HEK293 (cell line): ENCODE results near the gene CDPF1.

Source experiments
- BCL11A ChIP-seq: fragments of 450-650 bp; formaldehyde crosslinking; IDR thresholded peaks from 2 replicates; pipeline ENCODE4 v1.5.1; 2016; ENCODE audit warnings: low read depth, missing biosample characterization, missing genetic modification characterization
- ELK4 ChIP-seq: IDR thresholded peaks from 2 replicates; pipeline ENCODE4 v1.6.1; 2011; ENCODE audit warnings: mild to moderate bottlenecking, low read depth, low read length, borderline replicate concordance
- GLIS2 ChIP-seq: fragments of 450-650 bp; formaldehyde crosslinking; IDR thresholded peaks from 2 replicates; pipeline ENCODE4 v1.5.1; 2016; ENCODE audit warnings: missing biosample characterization, missing genetic modification characterization
- KLF10 ChIP-seq: fragments of 450-650 bp; IDR thresholded peaks from 2 replicates; pipeline ENCODE4 v1.5.1; 2018; ENCODE audit warnings: missing biosample characterization, mild to moderate bottlenecking, missing genetic modification characterization
- KLF16 ChIP-seq: fragments of 450-650 bp; formaldehyde crosslinking; IDR thresholded peaks from 2 replicates; pipeline ENCODE4 v1.5.1; 2017; ENCODE audit warnings: missing biosample characterization, missing genetic modification characterization
- PBX3 ChIP-seq: sonication (generic); formaldehyde crosslinking; IDR thresholded peaks from 2 replicates; pipeline ENCODE4 v1.8.1; 2022; ENCODE audit warnings: mild to moderate bottlenecking, moderate library complexity, missing genetic modification reagents
- WT1 ChIP-seq: fragments of 450-650 bp; formaldehyde crosslinking; IDR thresholded peaks from 2 replicates; pipeline ENCODE4 v1.5.1; 2016; ENCODE audit warnings: missing biosample characterization, missing genetic modification characterization
- ZBTB11 ChIP-seq: fragments of 450-650 bp; formaldehyde crosslinking; conservative IDR thresholded peaks from 2 replicates; pipeline ENCODE4 v1.5.1; 2016; ENCODE audit warnings: low read depth, missing biosample characterization, missing genetic modification characterization
- ZBTB20 ChIP-seq: fragments of 450-650 bp; formaldehyde crosslinking; IDR thresholded peaks from 2 replicates; pipeline ENCODE4 v1.5.1; 2016; ENCODE audit warnings: missing biosample characterization, missing genetic modification characterization
- ZBTB21 ChIP-seq: fragments of 450-650 bp; formaldehyde crosslinking; IDR thresholded peaks from 2 replicates; pipeline ENCODE4 v1.5.1; 2017; ENCODE audit warnings: missing biosample characterization, missing genetic modification characterization
- ZBTB48 ChIP-seq: fragments of 450-650 bp; formaldehyde crosslinking; IDR thresholded peaks from 2 replicates; pipeline ENCODE4 v1.5.1; 2016; ENCODE audit warnings: missing biosample characterization, missing genetic modification characterization
- ZBTB6 ChIP-seq: fragments of 450-650 bp; formaldehyde crosslinking; IDR thresholded peaks from 2 replicates; pipeline ENCODE4 v1.5.1; 2017; ENCODE audit warnings: missing biosample characterization, missing genetic modification characterization
- ZFP3 ChIP-seq: fragments of 450-650 bp; formaldehyde crosslinking; IDR thresholded peaks from 2 replicates; pipeline ENCODE4 v1.5.1; 2016; ENCODE audit warnings: low read depth, missing biosample characterization, missing genetic modification characterization
- ZFP37 ChIP-seq: fragments of 450-650 bp; formaldehyde crosslinking; IDR thresholded peaks from 2 replicates; pipeline ENCODE4 v1.5.1; 2016; ENCODE audit warnings: missing biosample characterization, missing genetic modification characterization
- ZNF211 ChIP-seq: fragments of 450-650 bp; formaldehyde crosslinking; IDR thresholded peaks from 2 replicates; pipeline ENCODE4 v1.5.1; 2016; ENCODE audit warnings: low read depth, missing biosample characterization, missing genetic modification characterization
- ZNF24 ChIP-seq: fragments of 450-650 bp; formaldehyde crosslinking; IDR thresholded peaks from 2 replicates; pipeline ENCODE4 v1.5.1; 2016; ENCODE audit warnings: missing biosample characterization, missing genetic modification characterization
- ZNF26 ChIP-seq: fragments of 450-650 bp; formaldehyde crosslinking; IDR thresholded peaks from 2 replicates; pipeline ENCODE4 v1.5.1; 2016; ENCODE audit warnings: missing biosample characterization, missing genetic modification characterization
- ZNF266 ChIP-seq: fragments of 450-650 bp; formaldehyde crosslinking; IDR thresholded peaks from 2 replicates; pipeline ENCODE4 v1.5.1; 2016; ENCODE audit warnings: missing biosample characterization, missing genetic modification characterization, low read depth
- ZNF311 ChIP-seq: fragments of 450-650 bp; formaldehyde crosslinking; IDR thresholded peaks from 2 replicates; pipeline ENCODE4 v1.5.1; 2017; ENCODE audit warnings: missing biosample characterization, missing genetic modification characterization, borderline replicate concordance
- ZNF549 ChIP-seq: fragments of 450-650 bp; IDR thresholded peaks from 2 replicates; pipeline ENCODE4 v1.5.1; 2018; ENCODE audit warnings: missing biosample characterization, missing genetic modification characterization, mild to moderate bottlenecking, inconsistent platforms, moderate library complexity
- ZNF555 ChIP-seq: fragments of 450-650 bp; formaldehyde crosslinking; conservative IDR thresholded peaks from 2 replicates; pipeline ENCODE4 v1.5.1; 2017; ENCODE audit warnings: missing biosample characterization, mild to moderate bottlenecking, missing genetic modification characterization, inconsistent platforms
- ZNF580 ChIP-seq: fragments of 450-650 bp; formaldehyde crosslinking; IDR thresholded peaks from 2 replicates; pipeline ENCODE4 v1.5.1; 2016; ENCODE audit warnings: missing biosample characterization, missing genetic modification characterization
- ZNF596 ChIP-seq: fragments of 450-650 bp; IDR thresholded peaks from 2 replicates; pipeline ENCODE4 v1.5.0; 2018; ENCODE audit warnings: missing biosample characterization, mild to moderate bottlenecking, missing genetic modification characterization, moderate library complexity
- ZNF621 ChIP-seq: fragments of 450-650 bp; formaldehyde crosslinking; IDR thresholded peaks from 2 replicates; pipeline ENCODE4 v1.5.1; 2017; ENCODE audit warnings: missing biosample characterization, missing genetic modification characterization
- ZNF704 ChIP-seq: fragments of 450-650 bp; formaldehyde crosslinking; IDR thresholded peaks from 2 replicates; pipeline ENCODE4 v1.5.1; 2016; ENCODE audit warnings: missing biosample characterization, missing genetic modification characterization
- ZNF707 ChIP-seq: fragments of 450-650 bp; formaldehyde crosslinking; IDR thresholded peaks from 2 replicates; pipeline ENCODE4 v1.5.1; 2016; ENCODE audit warnings: missing biosample characterization, missing genetic modification characterization
- ZNF776 ChIP-seq: fragments of 450-650 bp; formaldehyde crosslinking; IDR thresholded peaks from 2 replicates; pipeline ENCODE4 v1.5.0; 2017; ENCODE audit warnings: missing biosample characterization, missing genetic modification characterization, borderline replicate concordance
- ZNF791 ChIP-seq: fragments of 450-650 bp; formaldehyde crosslinking; IDR thresholded peaks from 2 replicates; pipeline ENCODE4 v1.5.1; 2016; ENCODE audit warnings: missing biosample characterization, missing genetic modification characterization
- ZSCAN16 ChIP-seq: fragments of 450-650 bp; formaldehyde crosslinking; IDR thresholded peaks from 2 replicates; pipeline ENCODE4 v1.5.1; 2016; ENCODE audit warnings: missing biosample characterization, missing genetic modification characterization
- ZSCAN23 ChIP-seq: fragments of 450-650 bp; formaldehyde crosslinking; IDR thresholded peaks from 2 replicates; pipeline ENCODE4 v1.5.1; 2016; ENCODE audit warnings: missing biosample characterization, missing genetic modification characterization

CDPF1 gene

GRCh38 chr22:46250035-46250782 is at the start of gene CDPF1 (continued):
- TF ChIP-seq ZSCAN16 (tag by site-specific recombination) (no peak), ZBTB48 (tag by site-specific recombination) (peak; percentile 81), ZNF26 (no peak), ZFP3 (no peak), ZNF704 (tag by site-specific recombination) (no peak), ZNF311 (no peak), ZSCAN23 (tag by site-specific recombination) (no peak), ZBTB6 (tag by site-specific recombination) (peak; percentile 87), WT1 (0 out of 2 replicates have a peak, but pooled peaks have one; percentile 12), ZNF596 (tag by site-specific recombination) (0 out of 2 replicates have a peak, but pooled peaks have one; percentile 12), BCL11A (tag by site-specific recombination) (0 out of 2 replicates have a peak, but pooled peaks have one; percentile 45), KLF10 (tag by site-specific recombination) (no peak; the same call in 1 of the 2 replicates), ZFP37 (tag by site-specific recombination) (peak; percentile 37; the same call in 1 of the 2 replicates), ZNF707 (tag by site-specific recombination) (no peak), GLIS2 (tag by site-specific recombination) (peak; percentile 90), ZNF24 (tag by site-specific recombination) (no peak), ZNF266 (no peak), ZNF791 (tag by site-specific recombination) (no peak), PBX3 (CRISPR knock-in tag) (peak; percentile 92), ZNF580 (peak; percentile 94), ZNF621 (tag by site-specific recombination) (no peak), KLF16 (tag by site-specific recombination) (0 out of 2 replicates have a peak, but pooled peaks have one; percentile 43), ZNF555 (tag by site-specific recombination) (no peak), ELK4 (no peak), ZNF776 (tag by site-specific recombination) (no peak), ZBTB21 (tag by site-specific recombination) (no peak), ZBTB11 (tag by site-specific recombination) (peak; percentile 62), ZNF211 (tag by site-specific recombination) (no peak), ZNF549 (tag by site-specific recombination) (no peak), ZBTB20 (tag by site-specific recombination) (peak; percentile 71; the same call in 1 of the 2 replicates)
